ENCODE measurements around the gene TNFRSF18.

DNA sequence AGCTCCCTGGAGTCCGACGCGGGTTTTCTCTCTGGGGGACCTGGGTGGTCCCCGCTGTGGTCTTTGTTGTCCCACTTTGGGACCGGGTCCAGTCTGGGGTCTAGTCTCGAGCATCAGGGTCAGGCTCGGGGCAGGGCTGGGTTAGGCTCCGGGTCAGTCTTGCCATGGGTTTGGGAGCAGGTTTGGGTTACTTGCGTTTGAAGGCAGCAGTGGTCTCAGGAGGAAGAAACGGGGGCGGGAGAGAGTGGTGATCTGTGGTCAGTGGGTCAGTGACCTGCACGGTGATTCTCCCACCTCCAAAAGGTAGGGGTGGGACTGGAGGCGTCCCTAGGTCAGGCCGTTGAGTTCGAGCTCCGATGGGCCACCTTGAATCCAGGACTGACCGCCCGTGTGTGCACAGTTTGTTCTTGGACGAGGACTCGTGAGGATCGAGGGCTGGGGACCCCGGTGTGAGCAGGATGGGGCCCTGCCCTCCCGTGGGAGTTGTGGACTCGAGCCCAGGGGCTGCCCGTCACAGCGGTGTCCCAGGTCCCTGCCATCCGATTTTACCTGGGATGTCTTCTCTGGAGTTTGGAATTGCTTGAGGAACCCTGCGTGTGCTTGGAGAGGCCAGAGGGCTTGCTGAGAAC lies 27.9 kb upstream of the TNFRSF18 start:
- TF ChIP-seq, protein P1, sequence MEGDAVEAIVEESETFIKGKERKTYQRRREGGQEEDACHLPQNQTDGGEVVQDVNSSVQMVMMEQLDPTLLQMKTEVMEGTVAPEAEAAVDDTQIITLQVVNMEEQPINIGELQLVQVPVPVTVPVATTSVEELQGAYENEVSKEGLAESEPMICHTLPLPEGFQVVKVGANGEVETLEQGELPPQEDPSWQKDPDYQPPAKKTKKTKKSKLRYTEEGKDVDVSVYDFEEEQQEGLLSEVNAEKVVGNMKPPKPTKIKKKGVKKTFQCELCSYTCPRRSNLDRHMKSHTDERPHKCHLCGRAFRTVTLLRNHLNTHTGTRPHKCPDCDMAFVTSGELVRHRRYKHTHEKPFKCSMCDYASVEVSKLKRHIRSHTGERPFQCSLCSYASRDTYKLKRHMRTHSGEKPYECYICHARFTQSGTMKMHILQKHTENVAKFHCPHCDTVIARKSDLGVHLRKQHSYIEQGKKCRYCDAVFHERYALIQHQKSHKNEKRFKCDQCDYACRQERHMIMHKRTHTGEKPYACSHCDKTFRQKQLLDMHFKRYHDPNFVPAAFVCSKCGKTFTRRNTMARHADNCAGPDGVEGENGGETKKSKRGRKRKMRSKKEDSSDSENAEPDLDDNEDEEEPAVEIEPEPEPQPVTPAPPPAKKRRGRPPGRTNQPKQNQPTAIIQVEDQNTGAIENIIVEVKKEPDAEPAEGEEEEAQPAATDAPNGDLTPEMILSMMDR (IDR thresholded peaks at IDR 0.05): no peak
- no peak for TF ChIP-seq POLR2A (IDR thresholded peaks at IDR 0.05; ENCODE audit: low read depth)

All from esophagus muscularis mucosa (tissue), 3 donors.